ENCODE data around the gene DDAH2. TPM values are rescaled to one million over a fixed set of nuclear protein-coding genes. Genes with fewer than 3 reads are reported as not detected.

Gene DDAH2
- total RNA-seq, 1 experiment from 2014 or later: 43.4 TPM

GRCh38 chr6:31739639-31740396 is 10.7 kb upstream of the DDAH2 start, which contains the start of gene MSH5:
Gene MSH5, plus strand, starts transcription at chr6:31740005. Its CDS starts 462 bp downstream, at chr6:31740467.
- Histone ChIP-seq H3K4me2 (ENCODE audit: low read length) (peak within 1 kb of the TSS; percentile 97), H3K4me3 (replicated peaks in 1 of 2; ENCODE audit: low read depth in 1 of 2, low read length in 2 of 2) (peak within 1 kb of the TSS; percentile 86 to 92), H3K27me3 (ENCODE audit: insufficient read depth, low read length) (no peaks in the 10 kb centered on the region), H3K9me3 (ENCODE audit: control insufficient read depth in 1 of 2, insufficient read depth in 1 of 2, low read depth in 1 of 2, low read length in 2 of 2) (no peaks in the 10 kb centered on the region), H3K4me1 (ENCODE audit: control insufficient read depth in 1 of 2, insufficient read depth in 2 of 2, low read length in 2 of 2) (peaks cover 35 to 51% of the 10 kb centered on the region in 2 experiments), H3K36me3 (ENCODE audit: control insufficient read depth in 1 of 2, insufficient read depth in 2 of 2, low read length in 2 of 2) (peaks cover 16 to 27% of the 10 kb centered on the region in 2 experiments; a peak in 3 of 4 replicates), H3K79me2 (ENCODE audit: insufficient read depth, low read length) (peaks cover 40% of the 10 kb centered on the region), H4K20me1 (ENCODE audit: insufficient read depth) (no peaks in the 10 kb centered on the region), H2AFZ (ENCODE audit: low read depth, low read length, poor library complexity, severe bottlenecking) (no peak within 1 kb of the TSS), H3K9me2 (ENCODE audit: insufficient read depth) (no peaks in the 10 kb centered on the region), H3K27ac (ENCODE audit: low read depth, low read length) (peak within 1 kb of the TSS; percentile 99), H3K9ac (ENCODE audit: low read length) (peak within 1 kb of the TSS; percentile 99)
- ATAC-seq (peak; percentile 86), DNase-seq (ENCODE audit: low read depth, low spot score) (peak; percentile 99)
- ChIA-PET POLR2A (interaction anchor here (1.1 to 4.3 kb wide), 11 partner anchors 10 to 123 kb away, joined by 3 to 21 read pairs (median 4); partner anchors contain the start of genes ABHD16A, BAG6, C6orf47 and GPANK1), RAD21 (ENCODE audit: low non-redundant PET in 1 of 2, low total read pairs in 2 of 2, uncharacterized antibody in 2 of 2, unreplicated experiment in 2 of 2) (interaction anchor here (0.6 to 1.2 kb wide), 2 partner anchors 30 to 43 kb away, joined by 3 read pairs; no protein-coding TSS in a partner anchor), CTCF (interaction anchor here (1.0 to 3.6 kb wide), 5 partner anchors 10 to 59 kb away, joined by 3 to 25 read pairs (median 9); partner anchors contain the start of genes DDAH2 and LY6G5C)
- TSS peak; percentile 79 for BruUV-seq (replicated peaks)
- intact Hi-C loops (cut with micrococcal nuclease): loop anchor here (1.0 to 5.0 kb wide), 4 partner anchors 37 to 193 kb away; partner anchors contain the start of genes ABHD16A, CSNK2B, LY6G5B and NFKBIL1
- TF ChIP-seq EZH2 (IDR thresholded peaks at IDR 0.05) (no peak), POLR2AphosphoS5 (IDR thresholded peaks at IDR 0.05; ENCODE audit: low read depth, low read length) (peak; percentile 80), ZBTB33 (IDR thresholded peaks at IDR 0.05; ENCODE audit: extremely low read depth, insufficient replicate concordance, low read length) (peak; percentile 81), TCF7L2 (IDR thresholded peaks at IDR 0.05; ENCODE audit: borderline replicate concordance, extremely low read depth, insufficient read depth, insufficient read length) (no peak), YY1 (IDR thresholded peaks at IDR 0.05; ENCODE audit: extremely low read depth, insufficient replicate concordance, low read depth, low read length) (peak; percentile 54), POLR2A (IDR thresholded peaks at IDR 0.05; ENCODE audit: borderline replicate concordance, extremely low read depth, insufficient read depth, insufficient read length) (peak; percentile 39), EZH2phosphoT487 (IDR thresholded peaks at IDR 0.05; ENCODE audit: borderline replicate concordance) (no peak)
